GM12875 (cell line): ENCODE results near the gene MTMR4.

ENCODE experiments used
- H3K4me3 ChIP-seq: one replicate; pipeline ENCODE4 v1.5.1; 2011; ENCODE audit warnings: low read depth, low read length, control low read depth
- CTCF ChIP-seq: IDR thresholded peaks from 2 replicates; pipeline ENCODE4 v1.5.1; 2011; ENCODE audit warnings: low read depth, mild to moderate bottlenecking, control low read depth, inconsistent platforms, low read length, moderate library complexity, borderline replicate concordance; ENCODE audit not compliant: insufficient read depth

MTMR4 gene

GRCh38 chr17:58525239-58525638 lies 10.8 kb upstream of the MTMR4 start:
- H3K4me3 ChIP-seq: no peak overlapping the region
- TF ChIP-seq CTCF: no peak

- no peak overlapping the region for H3K4me3 ChIP-seq
- TF ChIP-seq CTCF: no peak
These were observed 7.2 kb upstream of the MTMR4 start for GRCh38 chr17:58521680-58522079.

DNA sequence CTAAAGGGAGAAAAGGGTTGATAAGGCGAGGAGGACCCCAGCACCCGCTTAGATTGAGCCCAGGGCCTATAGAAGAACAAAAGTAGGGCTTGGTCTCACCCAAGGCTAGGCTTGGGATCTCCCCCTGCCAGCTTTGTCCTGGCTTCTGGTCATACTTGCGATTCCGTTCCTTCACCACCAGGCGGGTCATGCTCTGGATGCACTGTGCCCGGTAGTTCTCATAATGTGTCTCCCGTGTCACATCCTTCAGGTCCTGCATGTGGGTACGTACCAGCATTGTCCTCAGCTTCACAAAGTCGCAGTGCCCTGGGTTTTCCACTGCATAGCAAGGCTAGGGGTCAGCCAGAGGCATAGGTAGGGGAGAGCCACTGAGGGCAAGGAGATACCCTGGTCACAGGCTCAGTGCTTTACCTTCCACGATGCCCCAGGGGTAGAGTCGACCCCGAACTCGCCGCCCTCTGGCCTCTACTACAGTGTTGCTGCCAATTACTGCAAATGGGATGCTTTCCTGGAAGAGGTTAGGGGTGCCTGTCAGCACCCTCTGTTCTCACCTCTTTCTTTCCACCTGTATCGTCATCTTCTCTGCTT lies 6.5 kb upstream of the MTMR4 start:
- TF ChIP-seq CTCF: peak; percentile 79
- H3K4me3 ChIP-seq: no peak overlapping the region

GRCh38 chr17:58517928-58518609 lies 3.6 kb upstream of the MTMR4 start:
- TF ChIP-seq CTCF: no peak
- H3K4me3 ChIP-seq: peak overlapping the region; percentile 73

- TF ChIP-seq CTCF: no peak
- peak overlapping the region; percentile 73 for H3K4me3 ChIP-seq
These were observed 3.0 kb upstream of the MTMR4 start for GRCh38 chr17:58517378-58517927.

DNA sequence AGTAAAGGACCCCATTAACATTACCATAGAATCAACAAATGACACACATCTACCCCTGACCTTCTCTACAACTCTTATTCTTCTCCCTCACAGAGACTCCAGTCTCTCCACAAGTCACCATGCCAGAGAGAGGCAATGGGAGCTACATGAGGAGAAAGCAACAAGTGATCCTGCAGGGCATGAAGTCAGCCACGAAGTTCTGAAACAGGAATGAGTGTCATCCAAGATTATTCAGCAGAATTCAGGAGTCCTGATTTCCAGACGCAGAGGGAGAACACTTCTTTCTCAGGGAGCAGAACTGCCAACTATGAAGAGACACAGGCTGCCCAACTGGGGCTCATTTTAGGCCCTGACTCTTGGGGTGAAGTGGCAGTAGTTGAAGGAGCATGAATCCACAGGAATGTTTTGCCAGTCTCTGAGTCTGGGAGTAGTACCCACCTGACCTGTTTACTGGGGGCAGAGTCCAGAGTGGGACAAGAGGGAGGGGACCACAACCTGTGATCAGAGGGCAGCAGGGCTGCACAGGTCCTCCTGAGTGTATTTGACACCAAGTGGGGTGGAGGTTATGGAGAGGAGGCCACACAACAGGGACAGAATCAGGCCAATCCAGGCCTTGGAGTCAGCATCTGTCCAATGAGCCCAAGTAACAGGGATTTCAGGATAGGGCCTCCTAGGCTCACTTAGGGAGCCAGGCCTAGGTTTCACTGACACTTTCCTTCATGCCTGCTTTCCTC lies 2.4 kb upstream of the MTMR4 start:
- H3K4me3 ChIP-seq: peak overlapping the region; percentile 73
- TF ChIP-seq CTCF: no peak

- H3K4me3 ChIP-seq: no peak overlapping the region
- TF ChIP-seq CTCF: no peak
These were observed 848 bp upstream of the MTMR4 start for GRCh38 chr17:58515286-58515685.
